Hematopoietic multipotent progenitor cell treated with erythropoietin and hydrocortisone succinate and interleukin-3 and kit ligand, for 6 days (in vitro differentiated cells): Measurements from ENCODE around the gene NRTN.
"Not testable (repeated sequence)": the region's sequence is repeated elsewhere in the genome, so short reads cannot be mapped to it uniquely, and the experiment has no call there.

ENCODE experiments used
- DNase-seq: peaks from one replicate; pipeline ENCODE4 v3.0.0-alpha.2; 2015

Gene NRTN

DNA sequence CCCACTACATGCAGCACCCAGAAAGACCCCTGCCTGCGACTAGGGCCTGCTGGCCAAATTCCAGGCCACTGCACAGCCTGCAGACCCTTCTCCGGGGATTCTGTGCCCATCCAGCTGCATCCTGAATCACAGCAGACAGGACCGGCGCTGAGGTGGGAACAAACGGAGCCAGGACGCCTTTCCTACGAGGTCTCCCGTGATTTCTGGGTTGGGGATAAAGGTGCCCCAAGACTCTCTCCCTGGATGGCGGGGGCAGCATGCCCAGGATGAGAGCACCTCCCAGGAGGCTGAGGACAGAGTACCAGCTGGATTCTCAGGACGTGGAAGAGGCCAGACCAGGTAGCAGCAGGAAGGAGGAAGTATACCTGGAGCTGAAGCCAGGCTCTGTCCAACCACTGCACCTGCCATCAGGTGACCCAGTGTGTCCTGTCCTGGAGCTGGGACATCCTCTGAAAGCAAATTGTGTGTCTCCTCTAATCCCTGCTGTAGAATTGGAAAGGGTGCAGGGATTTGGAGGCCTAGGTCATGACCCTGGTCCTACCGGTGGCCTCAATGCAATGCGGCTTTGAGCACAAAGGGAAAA lies 68.8 kb downstream of the NRTN start:
- no peak for DNase-seq

DNA sequence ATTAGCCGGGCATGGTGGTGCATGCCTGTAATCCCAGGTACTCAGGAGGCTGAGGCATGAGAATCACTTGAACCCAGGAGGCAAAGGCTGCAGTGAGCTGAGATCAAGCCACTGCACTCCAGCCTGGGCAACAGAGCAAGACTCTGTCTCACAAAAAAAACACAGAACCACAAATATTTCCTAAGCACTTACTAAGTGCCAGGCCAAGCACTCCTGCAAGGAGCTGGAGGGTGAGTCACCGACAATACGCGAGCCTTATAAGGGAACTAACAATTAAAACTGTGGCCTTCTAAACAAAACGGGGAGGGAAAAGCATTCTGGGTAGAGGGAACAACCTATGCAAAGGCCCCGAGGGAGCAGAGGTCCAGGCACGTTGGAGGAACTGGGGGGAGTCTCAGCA lies 69.6 kb downstream of the NRTN start:
- DNase-seq = not testable (repeated sequence)

DNA sequence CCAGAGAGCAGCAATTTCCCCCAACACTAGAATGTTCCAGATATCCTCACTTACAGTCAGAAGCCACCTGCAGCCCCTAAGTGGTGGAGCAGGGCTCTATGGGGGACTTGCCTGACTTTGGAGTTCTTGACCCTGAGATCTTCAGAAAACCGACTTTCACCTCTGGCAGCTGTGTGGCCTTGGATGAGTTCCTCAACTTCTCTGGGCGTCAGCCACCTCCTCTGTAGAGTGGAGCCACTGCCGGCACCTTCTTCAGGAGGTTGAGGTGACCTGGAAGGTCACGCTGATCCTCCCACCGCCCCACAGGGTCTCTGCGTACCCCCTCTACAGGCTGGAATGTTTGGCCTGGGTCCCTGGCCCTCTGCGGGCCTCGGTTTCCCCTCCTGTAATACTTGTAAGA lies 72.6 kb downstream of the NRTN start:
- no peak for DNase-seq

GRCh38 chr19:5877882-5878281 lies 73.0 kb downstream of the NRTN start:
- DNase-seq = no peak
